K562 (cell line): ENCODE data around the gene KIF3B. TPM values are rescaled to one million over a fixed set of nuclear protein-coding genes. Genes with fewer than 3 reads are reported as not detected.
A peak's percentile ranks its signal among the peaks of the same experiment; 100 is the strongest.

Source experiments
- BCOR ChIP-seq: fragments of 450-650 bp; IDR thresholded peaks from 2 replicates; pipeline ENCODE4 v1.6.1; 2016
- DNMT1 ChIP-seq: fragments of 450-650 bp; IDR thresholded peaks from 2 replicates; pipeline ENCODE4 v1.6.1; 2016; ENCODE audit warnings: antibody characterized with exemption, mild to moderate bottlenecking
- EP300 ChIP-seq: IDR thresholded peaks from 2 replicates; pipeline ENCODE4 v1.6.1; 2012; ENCODE audit warnings: low read length, improper control_type of control experiment
- FIP1L1 ChIP-seq: fragments of 200-400 bp; formaldehyde crosslinking; IDR thresholded peaks from 2 replicates; pipeline ENCODE4 v1.6.1; 2018; ENCODE audit warnings: mild to moderate bottlenecking, low read depth, low read length; ENCODE audit not compliant: poor library complexity, severe bottlenecking
- JUNB ChIP-seq: fragments of 450-650 bp; formaldehyde crosslinking; conservative IDR thresholded peaks from 2 replicates; pipeline ENCODE4 v1.4.0; 2020; ENCODE audit warnings: mild to moderate bottlenecking
- KAT7 ChIP-seq: sonication (generic); formaldehyde crosslinking; IDR thresholded peaks from 2 replicates; pipeline ENCODE4 v1.8.0; 2022; ENCODE audit warnings: missing genetic modification reagents, mild to moderate bottlenecking, borderline replicate concordance
- KLF1 ChIP-seq: fragments of 450-650 bp; IDR thresholded peaks from 2 replicates; pipeline ENCODE4 v1.6.1; 2016; ENCODE audit warnings: missing genetic modification characterization, missing compliant biosample characterization
- MYC ChIP-seq, 2 experiments: fragments of 250-450 bp in 1 of 2; sonication (Bioruptor Pico) in 1 of 2; IDR thresholded peaks; 2 replicates each; pipeline versions ENCODE4 v1.5.1 to v1.6.1; 2012 to 2021; ENCODE audit warnings: low read depth in 2 of 2, borderline replicate concordance in 1 of 2, improper control_type of control experiment in 1 of 2, low read length in 1 of 2, mild to moderate bottlenecking in 1 of 2, moderate library complexity in 1 of 2
- ZC3H11A ChIP-seq: IDR thresholded peaks from 2 replicates; pipeline ENCODE4 v1.6.1; 2012; ENCODE audit warnings: low read depth, low read length, improper control_type of control experiment
- polyA plus RNA-seq, 8 experiments: library from polyadenylated mRNA; depleted of rRNA in 4 of 8; stranded (reverse) in 5 of 8; unstranded in 3 of 8; fragments of >200 nt; fragmentation: Nextera tagmentation in 2 of 8; fragmentation: Illumina TruSeq in 1 of 8; extraction: Ambion mirVana in 2 of 8; extraction: Trizol in 1 of 8; gene quantifications; 2 replicates each; pipeline versions ENCODE4 v1.2.1 to v1.2.3, GENCODE V29; 2011 to 2014; ENCODE audit warnings: inconsistent platforms in 1 of 8, missing spikeins in 1 of 8
- total RNA-seq, 7 experiments: library from RNA; depleted of rRNA in 6 of 7; stranded (reverse); fragments of >200 nt in 6 of 7; fragmentation: Illumina TruSeq in 2 of 7; extraction: Trizol in 2 of 7; gene quantifications; 2 replicates each; pipeline versions ENCODE4 v1.2.1 to v1.2.3, GENCODE V29; 2011 to 2021; ENCODE audit warnings: low replicate concordance in 1 of 7
- TF ChIP-seq, protein P1 (sequence below): sonication (generic); formaldehyde crosslinking; IDR thresholded peaks from 2 replicates; pipeline ENCODE4 v1.8.0; 2023; ENCODE audit warnings: mild to moderate bottlenecking, missing genetic modification reagents
- TF ChIP-seq, protein P2 (sequence below): fragments of 450-650 bp; IDR thresholded peaks from one replicate; pipeline ENCODE4 v1.6.1; 2018; ENCODE audit warnings: mild to moderate bottlenecking, moderate library complexity; ENCODE audit not compliant: partially characterized antibody
- TF ChIP-seq, protein P3 (sequence below): sonication (generic); formaldehyde crosslinking; IDR thresholded peaks from 2 replicates; pipeline ENCODE4 v1.8.0; 2022; ENCODE audit warnings: missing genetic modification reagents, mild to moderate bottlenecking, borderline replicate concordance
- TF ChIP-seq, protein P4 (sequence below): sonication (generic); formaldehyde crosslinking; IDR thresholded peaks from 2 replicates; pipeline ENCODE4 v1.8.1; 2023; ENCODE audit warnings: mild to moderate bottlenecking, missing genetic modification reagents
- TF ChIP-seq, protein P5 (sequence below): fragments of 250-450 bp; sonication (Bioruptor Pico); IDR thresholded peaks from 2 replicates; pipeline ENCODE4 v1.4.0; 2020; ENCODE audit warnings: borderline replicate concordance

KIF3B gene
- total and polyA plus RNA-seq, 9 of the 15 experiments (the other 6 are each of a cell fraction or from before 2014, with no cell fraction given): 2.9 to 12.3 (median 8.6) TPM

DNA sequence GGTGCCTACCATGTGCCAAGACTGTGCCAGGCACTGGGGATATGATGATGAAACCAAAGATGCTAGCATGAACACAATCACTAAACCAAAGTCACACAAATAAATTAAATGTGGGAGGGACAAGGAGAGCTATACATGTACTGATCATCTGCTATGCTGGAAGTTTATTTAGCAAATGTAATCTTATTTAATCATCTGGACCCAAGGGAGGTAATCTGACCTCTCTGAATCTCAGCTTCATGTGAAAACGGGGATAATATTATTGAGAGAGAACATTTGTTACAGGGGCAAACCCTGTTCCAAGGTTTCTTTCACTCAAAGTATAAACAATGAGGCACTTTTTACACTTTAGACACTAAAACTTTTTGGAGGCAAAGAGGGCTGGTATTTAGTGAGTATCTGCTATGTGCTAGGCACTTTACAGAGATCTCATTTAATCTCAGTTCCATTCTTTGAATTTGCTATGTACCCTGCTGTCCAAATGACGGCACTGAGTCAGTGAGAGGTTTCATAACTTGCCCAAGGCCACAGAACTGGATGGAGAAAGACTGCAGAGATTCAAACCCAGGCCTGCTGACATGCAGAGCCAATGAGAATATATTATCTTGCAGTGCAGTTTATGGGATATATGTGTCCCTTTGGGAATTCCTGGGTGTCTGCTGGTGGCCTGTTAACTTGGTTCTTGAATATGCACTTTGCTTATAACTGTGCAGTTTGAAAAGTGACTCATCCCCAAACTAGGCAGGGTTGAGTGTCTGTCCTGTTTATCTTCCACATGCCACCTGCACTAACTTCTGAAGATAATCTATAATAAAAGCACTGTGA is 77.4 kb downstream of the KIF3B start (continued):
- TF ChIP-seq FIP1L1 (no peak), BCOR (no peak), MYC (IDR thresholded peaks at IDR 0.05; ENCODE audit: low read depth, low read length) (0 out of 2 replicates have a peak, but pooled peaks have one; percentile 16), MYC (CRISPR knock-in tag; IDR thresholded peaks at IDR 0.05; ENCODE audit: borderline replicate concordance, low read depth) (no peak), ZC3H11A (no peak), JUNB (no peak), KLF1 (tag) (no peak), DNMT1 (no peak), KAT7 (no peak), EP300 (peak; percentile 43; the same call in 1 of the 2 replicates)
- TF ChIP-seq, protein P1, sequence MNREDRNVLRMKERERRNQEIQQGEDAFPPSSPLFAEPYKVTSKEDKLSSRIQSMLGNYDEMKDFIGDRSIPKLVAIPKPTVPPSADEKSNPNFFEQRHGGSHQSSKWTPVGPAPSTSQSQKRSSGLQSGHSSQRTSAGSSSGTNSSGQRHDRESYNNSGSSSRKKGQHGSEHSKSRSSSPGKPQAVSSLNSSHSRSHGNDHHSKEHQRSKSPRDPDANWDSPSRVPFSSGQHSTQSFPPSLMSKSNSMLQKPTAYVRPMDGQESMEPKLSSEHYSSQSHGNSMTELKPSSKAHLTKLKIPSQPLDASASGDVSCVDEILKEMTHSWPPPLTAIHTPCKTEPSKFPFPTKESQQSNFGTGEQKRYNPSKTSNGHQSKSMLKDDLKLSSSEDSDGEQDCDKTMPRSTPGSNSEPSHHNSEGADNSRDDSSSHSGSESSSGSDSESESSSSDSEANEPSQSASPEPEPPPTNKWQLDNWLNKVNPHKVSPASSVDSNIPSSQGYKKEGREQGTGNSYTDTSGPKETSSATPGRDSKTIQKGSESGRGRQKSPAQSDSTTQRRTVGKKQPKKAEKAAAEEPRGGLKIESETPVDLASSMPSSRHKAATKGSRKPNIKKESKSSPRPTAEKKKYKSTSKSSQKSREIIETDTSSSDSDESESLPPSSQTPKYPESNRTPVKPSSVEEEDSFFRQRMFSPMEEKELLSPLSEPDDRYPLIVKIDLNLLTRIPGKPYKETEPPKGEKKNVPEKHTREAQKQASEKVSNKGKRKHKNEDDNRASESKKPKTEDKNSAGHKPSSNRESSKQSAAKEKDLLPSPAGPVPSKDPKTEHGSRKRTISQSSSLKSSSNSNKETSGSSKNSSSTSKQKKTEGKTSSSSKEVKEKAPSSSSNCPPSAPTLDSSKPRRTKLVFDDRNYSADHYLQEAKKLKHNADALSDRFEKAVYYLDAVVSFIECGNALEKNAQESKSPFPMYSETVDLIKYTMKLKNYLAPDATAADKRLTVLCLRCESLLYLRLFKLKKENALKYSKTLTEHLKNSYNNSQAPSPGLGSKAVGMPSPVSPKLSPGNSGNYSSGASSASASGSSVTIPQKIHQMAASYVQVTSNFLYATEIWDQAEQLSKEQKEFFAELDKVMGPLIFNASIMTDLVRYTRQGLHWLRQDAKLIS (CRISPR knock-in tag): no peak
- TF ChIP-seq, protein P2, sequence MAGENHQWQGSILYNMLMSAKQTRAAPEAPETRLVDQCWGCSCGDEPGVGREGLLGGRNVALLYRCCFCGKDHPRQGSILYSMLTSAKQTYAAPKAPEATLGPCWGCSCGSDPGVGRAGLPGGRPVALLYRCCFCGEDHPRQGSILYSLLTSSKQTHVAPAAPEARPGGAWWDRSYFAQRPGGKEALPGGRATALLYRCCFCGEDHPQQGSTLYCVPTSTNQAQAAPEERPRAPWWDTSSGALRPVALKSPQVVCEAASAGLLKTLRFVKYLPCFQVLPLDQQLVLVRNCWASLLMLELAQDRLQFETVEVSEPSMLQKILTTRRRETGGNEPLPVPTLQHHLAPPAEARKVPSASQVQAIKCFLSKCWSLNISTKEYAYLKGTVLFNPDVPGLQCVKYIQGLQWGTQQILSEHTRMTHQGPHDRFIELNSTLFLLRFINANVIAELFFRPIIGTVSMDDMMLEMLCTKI: no peak
- TF ChIP-seq, protein P3, sequence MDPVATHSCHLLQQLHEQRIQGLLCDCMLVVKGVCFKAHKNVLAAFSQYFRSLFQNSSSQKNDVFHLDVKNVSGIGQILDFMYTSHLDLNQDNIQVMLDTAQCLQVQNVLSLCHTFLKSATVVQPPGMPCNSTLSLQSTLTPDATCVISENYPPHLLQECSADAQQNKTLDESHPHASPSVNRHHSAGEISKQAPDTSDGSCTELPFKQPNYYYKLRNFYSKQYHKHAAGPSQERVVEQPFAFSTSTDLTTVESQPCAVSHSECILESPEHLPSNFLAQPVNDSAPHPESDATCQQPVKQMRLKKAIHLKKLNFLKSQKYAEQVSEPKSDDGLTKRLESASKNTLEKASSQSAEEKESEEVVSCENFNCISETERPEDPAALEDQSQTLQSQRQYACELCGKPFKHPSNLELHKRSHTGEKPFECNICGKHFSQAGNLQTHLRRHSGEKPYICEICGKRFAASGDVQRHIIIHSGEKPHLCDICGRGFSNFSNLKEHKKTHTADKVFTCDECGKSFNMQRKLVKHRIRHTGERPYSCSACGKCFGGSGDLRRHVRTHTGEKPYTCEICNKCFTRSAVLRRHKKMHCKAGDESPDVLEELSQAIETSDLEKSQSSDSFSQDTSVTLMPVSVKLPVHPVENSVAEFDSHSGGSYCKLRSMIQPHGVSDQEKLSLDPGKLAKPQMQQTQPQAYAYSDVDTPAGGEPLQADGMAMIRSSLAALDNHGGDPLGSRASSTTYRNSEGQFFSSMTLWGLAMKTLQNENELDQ: no peak
- TF ChIP-seq, protein P4, sequence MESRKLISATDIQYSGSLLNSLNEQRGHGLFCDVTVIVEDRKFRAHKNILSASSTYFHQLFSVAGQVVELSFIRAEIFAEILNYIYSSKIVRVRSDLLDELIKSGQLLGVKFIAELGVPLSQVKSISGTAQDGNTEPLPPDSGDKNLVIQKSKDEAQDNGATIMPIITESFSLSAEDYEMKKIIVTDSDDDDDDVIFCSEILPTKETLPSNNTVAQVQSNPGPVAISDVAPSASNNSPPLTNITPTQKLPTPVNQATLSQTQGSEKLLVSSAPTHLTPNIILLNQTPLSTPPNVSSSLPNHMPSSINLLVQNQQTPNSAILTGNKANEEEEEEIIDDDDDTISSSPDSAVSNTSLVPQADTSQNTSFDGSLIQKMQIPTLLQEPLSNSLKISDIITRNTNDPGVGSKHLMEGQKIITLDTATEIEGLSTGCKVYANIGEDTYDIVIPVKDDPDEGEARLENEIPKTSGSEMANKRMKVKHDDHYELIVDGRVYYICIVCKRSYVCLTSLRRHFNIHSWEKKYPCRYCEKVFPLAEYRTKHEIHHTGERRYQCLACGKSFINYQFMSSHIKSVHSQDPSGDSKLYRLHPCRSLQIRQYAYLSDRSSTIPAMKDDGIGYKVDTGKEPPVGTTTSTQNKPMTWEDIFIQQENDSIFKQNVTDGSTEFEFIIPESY (CRISPR knock-in tag): no peak
- TF ChIP-seq, protein P5, sequence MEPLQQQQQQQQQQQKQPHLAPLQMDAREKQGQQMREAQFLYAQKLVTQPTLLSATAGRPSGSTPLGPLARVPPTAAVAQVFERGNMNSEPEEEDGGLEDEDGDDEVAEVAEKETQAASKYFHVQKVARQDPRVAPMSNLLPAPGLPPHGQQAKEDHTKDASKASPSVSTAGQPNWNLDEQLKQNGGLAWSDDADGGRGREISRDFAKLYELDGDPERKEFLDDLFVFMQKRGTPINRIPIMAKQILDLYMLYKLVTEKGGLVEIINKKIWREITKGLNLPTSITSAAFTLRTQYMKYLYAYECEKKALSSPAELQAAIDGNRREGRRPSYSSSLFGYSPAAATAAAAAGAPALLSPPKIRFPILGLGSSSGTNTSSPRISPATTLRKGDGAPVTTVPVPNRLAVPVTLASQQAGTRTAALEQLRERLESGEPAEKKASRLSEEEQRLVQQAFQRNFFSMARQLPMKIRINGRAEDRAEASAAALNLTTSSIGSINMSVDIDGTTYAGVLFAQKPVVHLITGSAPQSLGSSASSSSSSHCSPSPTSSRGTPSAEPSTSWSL (CRISPR knock-in tag): no peak
